Measurements from ENCODE around the gene ZFYVE28.

Gene ZFYVE28

DNA sequence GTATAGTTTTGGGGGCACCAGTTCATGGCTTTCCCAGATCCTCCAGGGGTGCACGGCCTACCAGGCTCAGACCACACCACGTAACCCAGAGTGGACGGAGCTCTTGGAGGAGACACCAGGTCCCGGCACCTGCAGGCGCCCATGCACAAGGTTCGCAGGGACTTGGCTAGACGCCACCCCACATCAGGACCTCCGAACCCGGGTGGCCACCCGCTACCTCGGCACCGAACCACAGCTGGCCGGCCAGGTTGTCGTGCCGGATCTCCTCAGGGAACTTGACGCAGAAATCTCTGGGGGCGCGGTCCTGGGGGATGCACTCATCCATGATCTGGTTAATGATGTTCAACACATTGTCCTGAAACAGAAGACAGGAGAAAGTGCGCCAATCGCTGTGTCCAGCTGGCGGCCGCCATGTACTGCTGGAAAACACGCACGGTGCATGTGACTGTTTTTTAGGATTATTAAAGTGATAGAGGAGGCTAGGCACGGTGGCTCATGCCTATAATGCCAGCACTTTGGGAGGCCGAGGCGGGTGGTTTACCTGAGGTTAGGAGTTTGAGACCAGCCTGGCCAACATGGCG is 77.1 kb downstream of the ZFYVE28 start:
- TF ChIP-seq GATA2 (IDR thresholded peaks at IDR 0.05; ENCODE audit: low read depth, low read length) (no peak), GATA3 (IDR thresholded peaks at IDR 0.05; ENCODE audit: low read depth, low read length) (no peak)

DNA sequence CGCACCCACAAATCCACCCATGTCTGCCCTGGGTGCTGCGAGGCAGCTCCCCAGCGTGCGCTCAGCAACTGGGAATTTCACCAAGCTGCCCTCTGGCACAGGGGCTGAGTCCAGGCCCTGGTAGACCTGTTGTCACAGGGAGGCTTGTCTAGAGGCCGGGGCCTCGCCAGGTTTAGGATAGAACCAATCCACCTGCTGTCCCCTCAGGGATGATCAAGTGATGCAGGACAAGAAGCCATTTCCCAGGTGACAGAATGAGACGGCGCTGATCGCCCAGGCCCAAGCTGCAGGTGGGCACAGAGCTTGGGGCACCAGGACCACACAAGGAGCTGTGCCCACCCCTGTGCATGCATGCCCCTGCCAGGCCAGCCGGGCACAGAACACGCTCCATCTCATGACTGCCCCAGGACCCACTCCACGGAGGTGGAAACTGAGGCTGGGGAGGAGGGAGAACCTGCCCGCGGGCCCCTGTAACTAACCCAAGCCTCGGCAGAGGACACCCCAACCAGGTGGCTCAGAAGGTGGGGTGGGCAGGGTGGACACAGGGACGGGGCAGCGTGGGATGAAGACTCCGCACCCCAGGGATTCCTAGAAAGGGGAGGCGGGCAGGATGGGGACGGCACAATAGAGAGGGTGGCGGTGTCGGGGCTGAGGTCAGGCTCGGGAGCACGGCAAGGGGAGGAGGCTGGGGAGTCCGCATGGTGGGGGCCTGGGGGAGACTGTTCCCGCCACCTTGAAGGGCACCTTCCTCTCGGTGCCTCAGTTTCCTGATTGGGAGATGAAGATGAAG is 78.0 kb downstream of the ZFYVE28 start:
- TF ChIP-seq GATA3 (IDR thresholded peaks at IDR 0.05; ENCODE audit: low read depth, low read length) (no peak), GATA2 (IDR thresholded peaks at IDR 0.05; ENCODE audit: low read depth, low read length) (no peak)

DNA sequence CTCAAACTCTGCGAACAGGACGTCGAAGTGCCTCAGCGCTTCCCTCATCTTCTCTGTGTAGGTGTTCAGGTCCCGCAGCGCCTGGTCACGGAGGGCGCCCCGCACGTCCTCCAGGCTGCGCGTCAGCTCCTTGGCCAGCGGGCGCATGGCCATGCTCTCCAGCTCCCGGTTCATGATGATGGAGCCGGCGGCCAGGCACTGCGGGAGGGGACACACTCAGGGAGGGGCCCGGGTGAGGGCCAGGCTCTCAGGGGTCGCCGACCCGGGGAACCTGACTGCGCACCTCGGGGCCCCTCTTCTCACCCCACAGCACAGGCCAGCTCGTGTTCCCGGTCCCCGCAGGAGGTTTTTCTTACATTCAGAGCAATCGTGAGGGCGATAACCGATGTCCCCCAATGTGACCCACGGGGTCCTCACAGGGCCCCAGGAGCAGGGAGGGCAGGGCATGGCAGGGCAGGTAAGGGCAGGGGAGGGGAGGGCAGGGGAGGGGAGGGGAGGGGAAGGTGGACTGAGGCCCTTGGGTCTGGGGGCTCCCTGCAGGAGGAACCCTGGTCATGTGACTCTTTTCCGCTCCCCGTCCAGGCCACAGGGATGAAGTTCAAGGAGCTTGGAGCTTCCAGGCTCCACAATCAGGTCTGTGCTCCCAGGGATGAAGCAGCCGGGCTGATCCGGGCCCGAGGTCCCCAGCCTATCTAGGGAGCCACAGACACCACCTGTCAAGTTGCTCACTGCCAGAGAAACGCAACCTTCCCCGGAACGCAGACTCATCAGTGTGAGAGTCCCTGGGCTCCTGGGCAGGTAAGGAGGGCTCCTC is 78.8 kb downstream of the ZFYVE28 start:
- TF ChIP-seq GATA2 (IDR thresholded peaks at IDR 0.05; ENCODE audit: low read depth, low read length) (no peak), GATA3 (IDR thresholded peaks at IDR 0.05; ENCODE audit: low read depth, low read length) (no peak)

DNA sequence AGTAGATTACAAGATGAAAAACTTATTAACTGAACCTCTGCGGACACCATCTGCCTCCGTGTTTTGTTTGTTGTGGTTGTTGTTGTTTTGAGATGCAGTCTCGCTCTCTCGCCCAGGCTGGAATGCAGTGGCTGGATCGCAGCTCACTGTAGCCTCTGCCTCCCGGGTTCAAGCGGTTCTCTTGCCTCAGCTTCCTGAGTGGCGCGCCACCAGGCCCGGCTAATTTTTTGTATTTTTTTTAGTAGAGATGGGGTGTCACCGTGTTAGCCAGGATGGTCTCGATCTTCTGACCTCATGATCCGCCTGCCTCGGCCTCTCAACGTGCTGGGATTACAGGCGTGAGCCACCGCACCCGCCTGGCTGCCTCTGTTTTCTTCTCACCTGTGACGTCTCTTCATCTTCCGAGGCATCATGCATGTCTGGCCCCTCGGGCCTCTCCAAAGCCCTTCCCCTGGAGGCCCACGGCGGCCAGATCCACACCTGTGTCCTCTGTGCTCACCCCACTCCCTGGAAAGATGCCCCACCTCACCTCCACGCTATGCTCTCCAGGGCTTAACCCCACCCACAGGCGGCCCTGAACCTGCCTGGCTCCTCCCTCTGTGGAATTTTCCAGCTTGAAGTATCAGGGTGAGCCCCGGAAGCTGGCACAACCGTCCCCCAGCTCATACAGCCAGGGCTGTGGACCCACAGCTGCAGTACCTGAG is 79.5 kb downstream of the ZFYVE28 start:
- TF ChIP-seq GATA2 (IDR thresholded peaks at IDR 0.05; ENCODE audit: low read depth, low read length) (no peak), GATA3 (IDR thresholded peaks at IDR 0.05; ENCODE audit: low read depth, low read length) (no peak)

DNA sequence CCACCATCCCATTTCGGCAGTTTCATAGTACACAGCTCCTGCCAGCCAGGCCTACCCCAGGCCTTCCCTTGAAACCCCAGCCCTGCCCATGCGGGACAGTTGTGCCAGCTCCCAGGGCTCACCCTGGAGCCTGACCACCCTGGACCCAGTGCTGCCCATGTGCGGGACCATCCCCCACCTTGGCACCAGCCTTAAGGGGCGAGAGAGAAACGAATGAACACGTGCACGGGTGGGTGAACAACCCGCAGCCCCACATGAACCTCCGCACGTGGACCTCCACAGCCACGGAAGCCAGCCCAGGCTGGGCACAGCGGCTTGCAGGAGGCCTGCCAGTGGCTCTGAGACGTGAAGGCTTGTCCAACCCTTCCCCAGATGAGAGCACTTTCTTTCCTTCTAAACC is 80.5 kb downstream of the ZFYVE28 start:
- TF ChIP-seq GATA2 (IDR thresholded peaks at IDR 0.05; ENCODE audit: low read depth, low read length) (no peak), GATA3 (IDR thresholded peaks at IDR 0.05; ENCODE audit: low read depth, low read length) (no peak)

DNA sequence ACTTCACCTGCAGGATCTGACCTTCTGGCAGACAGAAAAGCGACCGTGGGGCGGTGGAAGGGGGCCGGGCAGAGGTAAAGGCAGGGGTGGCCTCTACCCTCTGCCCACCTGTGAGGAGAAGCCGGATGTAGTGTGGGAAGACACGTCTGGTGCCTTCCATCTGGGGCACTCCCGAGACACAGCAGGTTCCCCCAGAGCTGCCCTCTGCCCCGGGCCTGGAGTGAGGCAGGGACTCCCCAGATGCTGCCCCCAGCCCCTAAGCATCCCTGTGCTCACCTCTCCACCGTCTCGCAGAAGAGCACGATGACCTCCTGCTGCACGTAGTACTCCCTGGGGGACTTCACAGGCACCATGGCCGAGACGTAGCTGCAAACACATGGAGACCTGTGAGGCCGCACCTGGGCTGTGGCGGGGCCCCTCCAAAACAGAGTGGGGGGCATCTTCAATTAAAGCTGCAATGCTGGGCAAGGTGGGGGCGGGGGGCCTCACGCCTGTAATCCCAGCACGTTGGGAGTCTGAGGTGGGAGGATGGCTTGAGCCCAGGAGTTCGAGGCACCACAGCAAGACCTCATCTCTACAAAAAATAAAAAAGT is 81.2 kb downstream of the ZFYVE28 start:
- TF ChIP-seq GATA3 (IDR thresholded peaks at IDR 0.05; ENCODE audit: low read depth, low read length): no peak
- TF ChIP-seq GATA2 (IDR thresholded peaks at IDR 0.05; ENCODE audit: low read depth, low read length): no peak

DNA sequence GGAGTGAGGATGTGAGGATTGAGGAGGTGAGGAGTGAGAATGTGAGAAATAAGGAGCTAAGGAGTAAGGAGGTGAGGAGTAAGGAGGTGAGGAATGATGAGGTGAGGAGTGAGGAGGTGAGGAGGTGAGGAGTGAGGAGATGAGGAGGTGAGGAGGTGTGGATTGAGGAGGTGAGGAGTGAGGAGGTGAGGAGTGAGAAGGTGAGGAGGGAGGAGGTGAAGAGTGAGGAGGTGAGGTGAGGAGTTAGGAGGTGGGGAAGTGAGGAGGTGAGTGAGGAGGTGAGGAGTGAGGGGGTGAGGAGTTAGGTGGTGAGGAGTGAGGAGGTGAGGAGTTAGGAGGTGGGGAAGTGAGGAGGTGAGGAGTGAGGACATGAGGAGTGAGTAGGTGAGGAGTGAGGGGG is 81.8 kb downstream of the ZFYVE28 start:
- no peak for TF ChIP-seq GATA3 (IDR thresholded peaks at IDR 0.05; ENCODE audit: low read depth, low read length)
- no peak for TF ChIP-seq GATA2 (IDR thresholded peaks at IDR 0.05; ENCODE audit: low read depth, low read length)

DNA sequence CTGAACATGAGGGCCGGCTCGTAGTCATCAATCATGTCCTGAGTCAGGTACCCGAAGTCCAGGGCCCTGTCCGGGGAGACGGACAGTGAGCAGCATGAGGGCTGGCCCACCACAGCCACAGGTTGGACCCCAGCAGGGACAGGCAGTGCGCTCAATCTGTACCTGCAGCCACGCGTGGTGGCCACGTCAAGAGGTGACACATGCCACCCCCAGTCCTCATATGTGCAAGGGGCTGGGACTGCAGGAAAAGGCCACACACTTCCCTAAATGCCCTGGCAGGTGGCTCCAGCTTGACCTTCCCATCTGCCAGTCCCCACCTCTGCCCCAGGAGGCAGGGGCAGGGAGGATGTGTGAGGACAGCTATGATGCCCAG is 82.7 kb downstream of the ZFYVE28 start:
- TF ChIP-seq GATA3 (IDR thresholded peaks at IDR 0.05; ENCODE audit: low read depth, low read length) (no peak), GATA2 (IDR thresholded peaks at IDR 0.05; ENCODE audit: low read depth, low read length) (no peak)

DNA sequence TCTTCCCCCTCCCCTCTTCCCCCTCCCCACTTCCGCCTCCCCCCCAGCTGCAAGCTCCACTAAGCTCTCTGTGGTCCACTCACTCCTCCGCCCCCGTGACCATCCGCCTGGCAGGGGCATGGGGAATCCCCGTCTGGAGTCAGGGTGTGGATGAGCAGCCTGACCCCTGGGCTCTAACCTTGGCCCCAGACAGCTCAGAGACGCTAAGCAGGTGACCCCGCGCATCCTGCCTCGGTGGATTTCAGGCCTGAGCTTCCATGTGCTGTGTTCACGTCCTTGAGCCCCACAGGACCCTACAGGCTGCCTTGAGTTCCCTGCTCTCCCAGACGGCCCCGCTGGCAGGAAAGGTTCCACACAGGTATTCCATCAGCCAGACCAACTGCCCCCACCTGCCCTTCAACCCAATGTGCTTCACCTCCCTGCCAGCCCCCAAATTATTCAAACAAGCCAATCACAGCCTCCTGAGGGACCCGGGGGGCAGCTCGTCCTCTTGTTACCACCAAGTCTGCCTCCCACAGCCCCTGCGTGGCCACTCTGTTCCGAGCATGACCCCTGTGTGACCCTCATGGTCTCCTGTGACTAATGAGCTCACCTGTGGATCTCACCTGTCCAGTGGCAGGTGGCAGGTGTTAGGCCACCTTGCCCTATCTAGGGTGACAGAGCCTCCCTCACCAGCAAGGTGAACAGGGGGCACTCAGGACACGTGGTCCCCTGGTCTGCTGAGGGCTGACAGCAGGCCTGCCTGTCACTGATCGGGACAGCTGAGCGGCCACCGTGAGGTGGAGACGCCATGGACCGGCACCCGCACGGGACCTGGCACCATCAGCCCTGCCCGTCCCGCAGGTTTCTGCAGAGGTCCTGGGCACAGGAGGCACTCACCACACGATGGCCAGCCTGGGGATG is 83.4 kb downstream of the ZFYVE28 start:
- TF ChIP-seq GATA2 (IDR thresholded peaks at IDR 0.05; ENCODE audit: low read depth, low read length) (no peak), GATA3 (IDR thresholded peaks at IDR 0.05; ENCODE audit: low read depth, low read length) (no peak)

DNA sequence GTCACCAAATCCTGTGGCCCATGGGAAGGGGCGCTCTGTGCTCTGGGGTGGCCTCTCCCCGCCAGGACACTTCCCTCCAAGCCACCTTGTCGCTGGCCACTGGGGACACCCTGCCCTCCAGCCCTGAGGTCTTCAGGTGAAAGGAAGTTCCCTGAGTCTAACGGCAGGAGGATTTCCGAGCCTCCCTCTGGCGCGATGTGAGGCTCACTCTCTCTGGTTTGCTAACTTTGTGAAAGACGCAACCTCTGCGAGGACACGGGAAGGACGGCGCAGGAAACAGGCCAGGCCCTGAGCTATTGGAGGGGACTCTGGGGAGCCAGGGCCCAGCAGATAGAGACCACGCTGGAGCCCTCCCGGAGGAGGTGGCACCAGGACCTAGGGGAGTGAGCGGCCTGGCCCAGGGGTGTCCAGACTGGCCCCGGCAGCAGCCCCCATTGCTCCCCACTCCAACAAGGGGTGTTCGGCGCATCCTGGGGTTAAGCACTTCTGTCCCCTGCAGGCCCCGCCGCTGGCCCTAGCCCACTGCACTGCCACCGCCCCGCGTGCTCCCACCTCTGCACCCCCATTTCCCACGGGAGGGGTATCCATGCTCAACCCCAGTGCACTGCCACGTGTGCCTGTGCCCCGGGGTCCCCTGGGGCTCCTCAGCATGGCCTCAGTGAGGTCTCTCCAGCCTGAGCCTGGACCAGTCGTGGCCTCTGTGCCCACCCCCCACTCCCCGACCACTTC is 84.4 kb downstream of the ZFYVE28 start:
- no peak for TF ChIP-seq GATA3 (IDR thresholded peaks at IDR 0.05; ENCODE audit: low read depth, low read length)
- no peak for TF ChIP-seq GATA2 (IDR thresholded peaks at IDR 0.05; ENCODE audit: low read depth, low read length)

DNA sequence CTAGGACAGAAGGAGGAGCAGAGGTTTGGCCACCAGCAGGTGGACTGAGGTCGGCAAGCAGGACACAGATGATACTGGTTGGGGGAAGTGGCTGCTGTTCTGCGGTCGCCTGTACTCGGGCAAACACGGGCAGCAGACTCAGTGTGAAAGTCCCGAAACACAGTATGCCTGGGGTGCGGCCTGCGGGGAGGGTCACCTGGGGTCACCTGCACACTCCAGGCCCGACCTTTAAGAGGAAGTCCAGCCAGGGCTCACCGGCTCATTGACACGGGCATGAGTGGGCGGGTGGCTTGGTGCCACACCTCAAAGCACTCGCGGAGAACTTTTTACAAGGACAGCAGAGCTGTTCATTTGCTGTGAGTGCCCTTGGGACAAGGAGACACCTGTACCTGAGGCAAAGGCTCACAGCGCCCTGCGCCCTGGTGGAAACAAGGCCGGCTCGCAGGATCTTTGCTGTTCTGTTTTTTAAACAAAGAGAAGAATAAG is 85.0 kb downstream of the ZFYVE28 start:
- no peak for TF ChIP-seq GATA2 (IDR thresholded peaks at IDR 0.05; ENCODE audit: low read depth, low read length)
- no peak for TF ChIP-seq GATA3 (IDR thresholded peaks at IDR 0.05; ENCODE audit: low read depth, low read length)

DNA sequence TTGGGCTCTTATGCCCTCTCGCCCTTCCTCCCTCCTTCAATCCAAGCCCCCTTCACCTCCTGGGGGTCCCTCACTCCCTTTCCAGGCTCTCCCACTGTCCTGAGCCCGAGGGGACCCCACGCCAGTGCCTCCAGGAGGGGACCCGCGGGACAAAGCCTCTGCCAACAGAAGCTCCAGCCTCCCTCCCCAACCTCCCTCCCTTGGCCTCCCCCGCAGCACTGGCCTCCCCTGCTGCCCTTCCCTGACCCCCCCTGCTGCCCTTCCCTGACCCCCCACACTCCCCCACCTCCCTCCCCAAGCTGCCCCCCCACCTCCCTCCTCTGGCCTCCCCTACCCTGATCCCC is 85.5 kb downstream of the ZFYVE28 start:
- TF ChIP-seq GATA3 (IDR thresholded peaks at IDR 0.05; ENCODE audit: low read depth, low read length) (no peak), GATA2 (IDR thresholded peaks at IDR 0.05; ENCODE audit: low read depth, low read length) (no peak)

Data from SH-SY5Y (cell line).